Glutamatergic neuron (in vitro differentiated cells): ENCODE results near the gene TEPSIN. TPM values are rescaled to one million over a fixed set of nuclear protein-coding genes. Genes with fewer than 3 reads are reported as not detected.

Source experiments
- DNase-seq: peaks from one replicate; pipeline ENCODE4 v3.0.0; 2022
- H3K27ac Mint-ChIP-seq: one replicate; pipeline ENCODE4 v1.8.0; 2020; ENCODE audit warnings: mild to moderate bottlenecking, mixed read lengths, inconsistent platforms; ENCODE audit not compliant: unreplicated experiment
- H3K27me3 Mint-ChIP-seq: one replicate; pipeline ENCODE4 v1.8.0; 2020; ENCODE audit warnings: mild to moderate bottlenecking, moderate library complexity, mixed read lengths, inconsistent platforms; ENCODE audit not compliant: unreplicated experiment
- H3K36me3 Mint-ChIP-seq: one replicate; pipeline ENCODE4 v1.8.0; 2020; ENCODE audit warnings: mild to moderate bottlenecking, mixed read lengths, inconsistent platforms; ENCODE audit not compliant: unreplicated experiment
- H3K4me1 Mint-ChIP-seq: one replicate; pipeline ENCODE4 v1.8.0; 2020; ENCODE audit warnings: mild to moderate bottlenecking, low read depth, mixed read lengths, inconsistent platforms; ENCODE audit not compliant: unreplicated experiment
- H3K4me3 Mint-ChIP-seq: one replicate; pipeline ENCODE4 v1.8.0; 2020; ENCODE audit warnings: mild to moderate bottlenecking, mixed read lengths, inconsistent platforms; ENCODE audit not compliant: unreplicated experiment
- H3K9me3 Mint-ChIP-seq: one replicate; pipeline ENCODE4 v1.8.0; 2020; ENCODE audit warnings: mild to moderate bottlenecking, moderate library complexity, mixed read lengths, inconsistent platforms; ENCODE audit not compliant: unreplicated experiment
- CTCF ChIP-seq: fragments of 200-600 bp; sonication (generic); IDR thresholded peaks from one replicate; pipeline ENCODE4 v1.5.0; 2021; ENCODE audit not compliant: partially characterized antibody, unreplicated experiment
- total RNA-seq: library from RNA; stranded (reverse); fragmentation: NEBNext Ultra II Directional; extraction: Animal tissue kit (Norgen Biotek cat#: 25700); gene quantifications from one replicate; pipeline ENCODE4 v1.2.1, GENCODE V29; 2021; ENCODE audit not compliant: unreplicated experiment

Gene TEPSIN
- total RNA-seq, 1 donor from 2014 or later: 85.7 TPM

- DNase-seq: no peak
- Mint-ChIP-seq H3K9me3 (peaks cover 1% of the 10 kb centered on the region), H3K4me1 (no peaks in the 10 kb centered on the region), H3K4me3 (no peak overlapping the region), H3K36me3 (no peaks in the 10 kb centered on the region), H3K27me3 (peaks cover 1% of the 10 kb centered on the region), H3K27ac (no peak overlapping the region)
- TF ChIP-seq CTCF: no peak
These were observed 45.2 kb downstream of the TEPSIN start for GRCh38 chr17:81193470-81194224.

- H3K36me3 Mint-ChIP-seq: no peaks in the 10 kb centered on the region
- TF ChIP-seq CTCF: no peak
- no peak for DNase-seq
- H3K9me3 Mint-ChIP-seq: peaks cover 1% of the 10 kb centered on the region
- no peak overlapping the region for H3K4me3 Mint-ChIP-seq
- H3K27me3 Mint-ChIP-seq: no peaks in the 10 kb centered on the region
- no peaks in the 10 kb centered on the region for H3K4me1 Mint-ChIP-seq
- no peak overlapping the region for H3K27ac Mint-ChIP-seq
These were observed 45.8 kb downstream of the TEPSIN start for GRCh38 chr17:81193051-81193410.

GRCh38 chr17:81192386-81193050 is 46.3 kb downstream of the TEPSIN start:
- Mint-ChIP-seq H3K27ac (no peak overlapping the region), H3K4me1 (no peaks in the 10 kb centered on the region), H3K4me3 (no peak overlapping the region), H3K27me3 (no peaks in the 10 kb centered on the region), H3K36me3 (no peaks in the 10 kb centered on the region), H3K9me3 (peaks cover 1% of the 10 kb centered on the region)
- no peak for DNase-seq
- no peak for TF ChIP-seq CTCF

GRCh38 chr17:81191646-81192045 is 47.2 kb downstream of the TEPSIN start:
- H3K27ac Mint-ChIP-seq: no peak overlapping the region
- H3K4me1 Mint-ChIP-seq: no peaks in the 10 kb centered on the region
- H3K36me3 Mint-ChIP-seq: no peaks in the 10 kb centered on the region
- TF ChIP-seq CTCF: no peak
- no peak for DNase-seq
- no peak overlapping the region for H3K4me3 Mint-ChIP-seq
- H3K9me3 Mint-ChIP-seq: peaks cover 1% of the 10 kb centered on the region
- no peaks in the 10 kb centered on the region for H3K27me3 Mint-ChIP-seq

- no peak for TF ChIP-seq CTCF
- H3K36me3 Mint-ChIP-seq: no peaks in the 10 kb centered on the region
- no peak overlapping the region for H3K27ac Mint-ChIP-seq
- no peaks in the 10 kb centered on the region for H3K27me3 Mint-ChIP-seq
- no peaks in the 10 kb centered on the region for H3K4me1 Mint-ChIP-seq
- H3K9me3 Mint-ChIP-seq: peaks cover 1% of the 10 kb centered on the region
- H3K4me3 Mint-ChIP-seq: no peak overlapping the region
- no peak for DNase-seq
These were observed 47.7 kb downstream of the TEPSIN start for GRCh38 chr17:81191116-81191515.
